Measurements from ENCODE around the gene THAP5. TPM values are rescaled to one million over a fixed set of nuclear protein-coding genes. Genes with fewer than 3 reads are reported as not detected.

The THAP5 gene
- total RNA-seq, 1 experiment from 2014 or later: 11.8 TPM

DNA sequence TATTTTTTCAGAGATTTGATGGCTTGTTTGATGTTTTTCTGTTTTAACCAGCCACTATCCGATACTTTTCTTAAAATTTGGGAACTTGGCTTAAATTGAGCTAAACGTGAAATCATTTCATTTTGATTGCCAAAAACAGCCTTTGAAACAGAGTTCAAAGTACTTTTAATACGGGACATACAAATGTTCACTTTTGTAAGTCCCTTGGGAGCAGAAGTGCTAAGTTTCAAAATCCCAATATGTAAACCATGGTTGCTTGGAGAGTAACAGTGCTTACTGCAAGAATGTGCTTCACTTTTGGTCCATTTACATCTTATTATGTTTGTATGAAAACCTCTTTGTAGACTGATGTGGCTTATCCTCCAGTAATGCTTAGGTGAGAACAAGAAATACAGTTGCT is 54.5 kb downstream of the THAP5 start:
- H3K4me3 ChIP-seq (ENCODE audit: low read length): no peak overlapping the region
- ChIA-PET CTCF (interaction anchor here (0.7 kb wide), 1 partner anchor 359 kb away, joined by 4 read pairs; no protein-coding TSS in a partner anchor), POLR2A (ENCODE audit: unreplicated experiment) (no interaction called here)
- no peak overlapping the region for H3K9ac ChIP-seq (ENCODE audit: low read length)
- BruUV-seq (replicated peaks): no TSS peak
- H3K36me3 ChIP-seq (ENCODE audit: low read depth, low read length): peaks cover 12% of the 10 kb centered on the region
- H3K9me3 ChIP-seq (ENCODE audit: low read length): no peaks in the 10 kb centered on the region
- 0 out of 2 replicates have a peak, but pooled peaks cover under 1% of the 10 kb centered on the region for H3K79me2 ChIP-seq (ENCODE audit: low read length)
- no peak overlapping the region for H2AFZ ChIP-seq (ENCODE audit: low read length)
- H4K20me1 ChIP-seq (ENCODE audit: low read length): no peaks in the 10 kb centered on the region
- H3K9me2 ChIP-seq (replicated peaks; ENCODE audit: low read length): no peaks in the 10 kb centered on the region
- ATAC-seq (no peak), DNase-seq (no peak)
- no peaks in the 10 kb centered on the region for H3K4me1 ChIP-seq (ENCODE audit: insufficient read depth, low read length)
- H3K27ac ChIP-seq (ENCODE audit: low read length): no peak overlapping the region
- no peaks in the 10 kb centered on the region for H3F3A ChIP-seq (ENCODE audit: low read length, unreplicated experiment)
- no peaks in the 10 kb centered on the region for H3K27me3 ChIP-seq (ENCODE audit: low read length)
- intact Hi-C loops (cut with micrococcal nuclease): no loop called here
- H3K4me2 ChIP-seq (ENCODE audit: low read length): no peak overlapping the region
- TF ChIP-seq EZH2 (IDR thresholded peaks at IDR 0.05; ENCODE audit: low read length, unreplicated experiment): no peak
- TF ChIP-seq, protein P1, sequence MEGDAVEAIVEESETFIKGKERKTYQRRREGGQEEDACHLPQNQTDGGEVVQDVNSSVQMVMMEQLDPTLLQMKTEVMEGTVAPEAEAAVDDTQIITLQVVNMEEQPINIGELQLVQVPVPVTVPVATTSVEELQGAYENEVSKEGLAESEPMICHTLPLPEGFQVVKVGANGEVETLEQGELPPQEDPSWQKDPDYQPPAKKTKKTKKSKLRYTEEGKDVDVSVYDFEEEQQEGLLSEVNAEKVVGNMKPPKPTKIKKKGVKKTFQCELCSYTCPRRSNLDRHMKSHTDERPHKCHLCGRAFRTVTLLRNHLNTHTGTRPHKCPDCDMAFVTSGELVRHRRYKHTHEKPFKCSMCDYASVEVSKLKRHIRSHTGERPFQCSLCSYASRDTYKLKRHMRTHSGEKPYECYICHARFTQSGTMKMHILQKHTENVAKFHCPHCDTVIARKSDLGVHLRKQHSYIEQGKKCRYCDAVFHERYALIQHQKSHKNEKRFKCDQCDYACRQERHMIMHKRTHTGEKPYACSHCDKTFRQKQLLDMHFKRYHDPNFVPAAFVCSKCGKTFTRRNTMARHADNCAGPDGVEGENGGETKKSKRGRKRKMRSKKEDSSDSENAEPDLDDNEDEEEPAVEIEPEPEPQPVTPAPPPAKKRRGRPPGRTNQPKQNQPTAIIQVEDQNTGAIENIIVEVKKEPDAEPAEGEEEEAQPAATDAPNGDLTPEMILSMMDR (conservative IDR thresholded peaks at IDR 0.05; ENCODE audit: low read depth, low read length): no peak
- no peak for TF ChIP-seq EZH2phosphoT487 (IDR thresholded peaks at IDR 0.05; ENCODE audit: borderline replicate concordance, low read length)

Other genes starting within 250 kb of the THAP5 start
- not detected in 2 replicates for gene NRCAM, start 113.3 kb downstream of the THAP5 start, total RNA-seq (2014; rRNA removed)
- 14.6 and 19.5 TPM in 2 replicates for gene PNPLA8, start 43.6 kb downstream of the THAP5 start, total RNA-seq (2014; rRNA removed)
- 19.2 and 24.0 TPM in 2 replicates for gene DNAJB9, start 168 bp upstream of the THAP5 start, total RNA-seq (2014; rRNA removed)